ENCODE results near the gene ZNF652.

- TF ChIP-seq, protein P1, sequence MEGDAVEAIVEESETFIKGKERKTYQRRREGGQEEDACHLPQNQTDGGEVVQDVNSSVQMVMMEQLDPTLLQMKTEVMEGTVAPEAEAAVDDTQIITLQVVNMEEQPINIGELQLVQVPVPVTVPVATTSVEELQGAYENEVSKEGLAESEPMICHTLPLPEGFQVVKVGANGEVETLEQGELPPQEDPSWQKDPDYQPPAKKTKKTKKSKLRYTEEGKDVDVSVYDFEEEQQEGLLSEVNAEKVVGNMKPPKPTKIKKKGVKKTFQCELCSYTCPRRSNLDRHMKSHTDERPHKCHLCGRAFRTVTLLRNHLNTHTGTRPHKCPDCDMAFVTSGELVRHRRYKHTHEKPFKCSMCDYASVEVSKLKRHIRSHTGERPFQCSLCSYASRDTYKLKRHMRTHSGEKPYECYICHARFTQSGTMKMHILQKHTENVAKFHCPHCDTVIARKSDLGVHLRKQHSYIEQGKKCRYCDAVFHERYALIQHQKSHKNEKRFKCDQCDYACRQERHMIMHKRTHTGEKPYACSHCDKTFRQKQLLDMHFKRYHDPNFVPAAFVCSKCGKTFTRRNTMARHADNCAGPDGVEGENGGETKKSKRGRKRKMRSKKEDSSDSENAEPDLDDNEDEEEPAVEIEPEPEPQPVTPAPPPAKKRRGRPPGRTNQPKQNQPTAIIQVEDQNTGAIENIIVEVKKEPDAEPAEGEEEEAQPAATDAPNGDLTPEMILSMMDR (IDR thresholded peaks at IDR 0.05; ENCODE audit: low read length), result no peak
- TF ChIP-seq EZH2 (optimal IDR thresholded peaks at IDR 0.05; ENCODE audit: low read depth, low read length) (no peak), EZH2phosphoT487 (IDR thresholded peaks at IDR 0.05; ENCODE audit: low read length) (no peak)
Observed at GRCh38 chr17:49287481-49287880, 74.6 kb downstream of the ZNF652 start.
